HuH-7.5 (cell line): ENCODE measurements around the gene C5orf34.
"Not testable (repeated sequence)": the region's sequence is repeated elsewhere in the genome, so short reads cannot be mapped to it uniquely, and the experiment has no call there.

Experiments used
- DNase-seq: peaks from one replicate; pipeline ENCODE4 v3.0.0; 2011; ENCODE audit warnings: low spot score

The C5orf34 gene

GRCh38 chr5:43514816-43515677 lies at the start of gene C5orf34:
Gene C5orf34, minus strand, starts transcription at chr5:43515148. Its CDS starts 5,809 bp downstream, at chr5:43509339.
- DNase-seq, result peak; percentile 99

- no peak for DNase-seq
Measured at GRCh38 chr5:43564289-43564850, 49.4 kb upstream of the C5orf34 start.

GRCh38 chr5:43563321-43563720 lies 48.4 kb upstream of the C5orf34 start:
- no peak for DNase-seq

- DNase-seq, result no peak
Measured at GRCh38 chr5:43561356-43561755, 46.4 kb upstream of the C5orf34 start.

GRCh38 chr5:43560128-43560527 lies 45.2 kb upstream of the C5orf34 start:
- DNase-seq, result no peak

- peak; percentile 91 for DNase-seq
Measured at GRCh38 chr5:43556857-43557542, 42.1 kb upstream of the C5orf34 start, which contains the start of gene PAIP1. Gene PAIP1, minus strand, starts transcription at chr5:43557077. Its CDS starts 231 bp downstream, at chr5:43556846.

GRCh38 chr5:43556607-43556856 lies 41.6 kb upstream of the C5orf34 start:
- not testable (repeated sequence) for DNase-seq

- peak; percentile 64 for DNase-seq
Measured at GRCh38 chr5:43555895-43556606, 41.1 kb upstream of the C5orf34 start.

- no peak for DNase-seq
Measured at GRCh38 chr5:43554497-43554896, 39.5 kb upstream of the C5orf34 start.

GRCh38 chr5:43553381-43553780 lies 38.4 kb upstream of the C5orf34 start:
- DNase-seq, result no peak

- DNase-seq, result no peak
Measured at GRCh38 chr5:43551731-43552130, 36.8 kb upstream of the C5orf34 start.

- DNase-seq, result not testable (repeated sequence)
Measured at GRCh38 chr5:43549272-43549671, 34.3 kb upstream of the C5orf34 start.

- DNase-seq, result no peak
Measured at GRCh38 chr5:43548358-43548757, 33.4 kb upstream of the C5orf34 start.

- no peak for DNase-seq
Measured at GRCh38 chr5:43547532-43547931, 32.6 kb upstream of the C5orf34 start.

GRCh38 chr5:43543434-43543833 lies 28.5 kb upstream of the C5orf34 start:
- no peak for DNase-seq

- no peak for DNase-seq
Measured at GRCh38 chr5:43540746-43541145, 25.8 kb upstream of the C5orf34 start.

GRCh38 chr5:43536972-43537371 lies 22.0 kb upstream of the C5orf34 start:
- no peak for DNase-seq

- DNase-seq, result no peak
Measured at GRCh38 chr5:43533646-43534045, 18.7 kb upstream of the C5orf34 start.

GRCh38 chr5:43530648-43531047 lies 15.7 kb upstream of the C5orf34 start:
- no peak for DNase-seq

- DNase-seq, result no peak
Measured at GRCh38 chr5:43523662-43524072, 8.7 kb upstream of the C5orf34 start.

- DNase-seq, result no peak
Measured at GRCh38 chr5:43520615-43521014, 5.7 kb upstream of the C5orf34 start.

- no peak for DNase-seq
Measured at GRCh38 chr5:43515678-43516048, 715 bp upstream of the C5orf34 start.

- DNase-seq, result peak; percentile 65
Measured at GRCh38 chr5:43514471-43514815, 505 bp downstream of the C5orf34 start.
